Testis (tissue), 3 donors: ENCODE measurements around the gene RPE65. TPM values are rescaled to one million over a fixed set of nuclear protein-coding genes. Genes with fewer than 3 reads are reported as not detected.
"Not testable (repeated sequence)": the region's sequence is repeated elsewhere in the genome, so short reads cannot be mapped to it uniquely, and the experiment has no call there.

Experiments used
- DNase-seq: peaks from one replicate; pipeline ENCODE4 v3.0.0-alpha.2; 2019
- H3K27ac ChIP-seq, 2 donors: fragments of 200-600 bp; sonication (generic); one replicate each; pipeline ENCODE4 v1.5.1; 2019
- H3K27me3 ChIP-seq: fragments of 200-600 bp; sonication (generic); one replicate; pipeline ENCODE4 v1.5.1; 2019
- H3K36me3 ChIP-seq: fragments of 200-600 bp; sonication (generic); one replicate; pipeline ENCODE4 v1.5.1; 2017; ENCODE audit warnings: low read depth; ENCODE audit errors: missing control alignments
- H3K4me1 ChIP-seq: fragments of 200-600 bp; sonication (generic); one replicate; pipeline ENCODE4 v1.5.1; 2019
- H3K4me3 ChIP-seq, 2 donors: fragments of 200-600 bp; sonication (generic); one replicate each; pipeline ENCODE4 v1.5.1; 2017 to 2019
- H3K9me3 ChIP-seq: fragments of 200-600 bp; sonication (generic); one replicate; pipeline ENCODE4 v1.5.1; 2017
- POLR2A ChIP-seq: fragments of 450-650 bp; IDR thresholded peaks from one replicate; pipeline ENCODE4 v1.6.1; 2017; ENCODE audit warnings: antibody characterized with exemption, mild to moderate bottlenecking, moderate library complexity
- WGBS, 2 donors: methylation state at CpG; one replicate each; pipeline ENCODE4 v1.1.5; 2018; 5-methylcytosine and 5-hydroxymethylcytosine counted together
- intact Hi-C: fragments of 100-400 bp; cut with DNase I; formaldehyde crosslinking; loops from one replicate; pipeline ENCODE4 v1.15.1; 2023; ENCODE audit warnings: low total_unique reads
- polyA plus RNA-seq: library from polyadenylated mRNA; stranded (reverse); fragments of 350-450 nt; fragmentation: Illumina TruSeq; extraction: RNeasy Lipid Tissue Mini Kit (QIAGEN cat#74804); gene quantifications from one replicate; pipeline ENCODE4 v1.2.3, GENCODE V29; 2014; ENCODE audit warnings: low read depth, low replicate concordance; ENCODE audit not compliant: insufficient read depth
- total RNA-seq, 2 donors: library from RNA; depleted of rRNA; stranded (reverse); fragments of >200 nt; gene quantifications; one replicate each; pipeline ENCODE4 v1.2.3, GENCODE V29; 2016
- TF ChIP-seq, protein P1 (sequence below), 3 experiments: fragments of 450-650 bp in 2 of 3; fragments of 200-600 bp in 1 of 3; sonication (generic) in 1 of 3; IDR thresholded peaks; one replicate each; pipeline ENCODE4 v1.5.1; 2016 to 2019; ENCODE audit warnings: antibody characterized with exemption in 3 of 3, mild to moderate bottlenecking in 2 of 3, moderate library complexity in 1 of 3

The RPE65 gene
- total and polyA plus RNA-seq, 3 donors from 2014 or later: 0.16 to 0.42 TPM; not detected in 1

DNA sequence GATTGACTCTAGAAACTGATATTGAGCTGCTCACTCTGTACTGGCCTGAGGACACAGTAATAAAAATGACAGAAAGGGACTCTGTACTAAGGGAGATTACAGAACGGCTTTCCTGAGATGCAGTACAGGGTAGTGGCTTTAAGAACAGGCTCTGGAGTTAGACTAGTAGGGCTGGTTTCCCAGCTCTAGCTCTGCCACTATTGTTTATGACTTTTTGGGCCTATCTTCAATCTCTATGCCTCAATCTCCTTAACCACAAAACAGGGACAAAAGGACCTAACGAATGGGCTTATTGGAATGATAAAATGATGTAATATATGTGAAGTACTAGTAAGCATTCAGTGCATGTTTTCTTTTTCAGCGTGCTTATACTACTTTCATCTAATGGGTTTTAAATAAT lies 45.8 kb upstream of the RPE65 start:
- intact Hi-C loops: no loop called here

DNA sequence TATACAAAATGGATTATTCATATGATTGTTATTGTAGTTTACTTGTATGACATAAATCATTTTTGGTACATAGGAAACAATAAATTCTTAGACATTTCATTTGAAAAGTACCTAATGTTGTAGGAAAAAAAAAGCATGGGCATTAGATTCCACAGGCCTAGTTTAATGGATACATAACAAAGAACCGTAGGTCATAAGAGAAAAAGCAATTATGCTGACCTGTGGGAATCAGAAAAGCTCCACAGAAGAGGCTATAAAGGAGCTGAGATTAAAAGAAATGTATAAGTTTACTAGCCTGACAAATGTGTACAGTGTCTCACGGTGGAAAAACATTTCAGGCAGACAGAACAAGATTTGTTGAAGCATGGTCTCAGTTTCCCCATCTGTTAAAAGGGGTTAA lies 43.4 kb upstream of the RPE65 start:
- Histone ChIP-seq H3K9me3 (no peaks in the 10 kb centered on the region), H3K4me1 (peaks cover 8% of the 10 kb centered on the region), H3K27ac (no peak overlapping the region), H3K4me3 (no peak overlapping the region), H3K27me3 (no peaks in the 10 kb centered on the region), H3K36me3 (no peaks in the 10 kb centered on the region)
- TF ChIP-seq POLR2A: no peak
- TF ChIP-seq, protein P1, sequence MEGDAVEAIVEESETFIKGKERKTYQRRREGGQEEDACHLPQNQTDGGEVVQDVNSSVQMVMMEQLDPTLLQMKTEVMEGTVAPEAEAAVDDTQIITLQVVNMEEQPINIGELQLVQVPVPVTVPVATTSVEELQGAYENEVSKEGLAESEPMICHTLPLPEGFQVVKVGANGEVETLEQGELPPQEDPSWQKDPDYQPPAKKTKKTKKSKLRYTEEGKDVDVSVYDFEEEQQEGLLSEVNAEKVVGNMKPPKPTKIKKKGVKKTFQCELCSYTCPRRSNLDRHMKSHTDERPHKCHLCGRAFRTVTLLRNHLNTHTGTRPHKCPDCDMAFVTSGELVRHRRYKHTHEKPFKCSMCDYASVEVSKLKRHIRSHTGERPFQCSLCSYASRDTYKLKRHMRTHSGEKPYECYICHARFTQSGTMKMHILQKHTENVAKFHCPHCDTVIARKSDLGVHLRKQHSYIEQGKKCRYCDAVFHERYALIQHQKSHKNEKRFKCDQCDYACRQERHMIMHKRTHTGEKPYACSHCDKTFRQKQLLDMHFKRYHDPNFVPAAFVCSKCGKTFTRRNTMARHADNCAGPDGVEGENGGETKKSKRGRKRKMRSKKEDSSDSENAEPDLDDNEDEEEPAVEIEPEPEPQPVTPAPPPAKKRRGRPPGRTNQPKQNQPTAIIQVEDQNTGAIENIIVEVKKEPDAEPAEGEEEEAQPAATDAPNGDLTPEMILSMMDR (IDR thresholded peaks at IDR 0.05): no peak
- 81 to 84% methylated on average over 2 of the region's 2 CpGs for WGBS, 2 donors
- intact Hi-C loops: no loop called here
- no peak for DNase-seq

More for the DNA sequence above, 45.8 kb upstream of the RPE65 start:
- Histone ChIP-seq H3K9me3 (no peaks in the 10 kb centered on the region), H3K4me1 (peaks cover 8% of the 10 kb centered on the region), H3K27ac (no peak overlapping the region), H3K27me3 (no peaks in the 10 kb centered on the region), H3K4me3 (no peak overlapping the region), H3K36me3 (no peaks in the 10 kb centered on the region)
- TF ChIP-seq POLR2A: no peak
- TF ChIP-seq, protein P1 (IDR thresholded peaks at IDR 0.05): no peak
- DNase-seq: no peak
- 56 to 75% methylated on average over 3 of the region's 3 CpGs for WGBS, 2 donors

DNA sequence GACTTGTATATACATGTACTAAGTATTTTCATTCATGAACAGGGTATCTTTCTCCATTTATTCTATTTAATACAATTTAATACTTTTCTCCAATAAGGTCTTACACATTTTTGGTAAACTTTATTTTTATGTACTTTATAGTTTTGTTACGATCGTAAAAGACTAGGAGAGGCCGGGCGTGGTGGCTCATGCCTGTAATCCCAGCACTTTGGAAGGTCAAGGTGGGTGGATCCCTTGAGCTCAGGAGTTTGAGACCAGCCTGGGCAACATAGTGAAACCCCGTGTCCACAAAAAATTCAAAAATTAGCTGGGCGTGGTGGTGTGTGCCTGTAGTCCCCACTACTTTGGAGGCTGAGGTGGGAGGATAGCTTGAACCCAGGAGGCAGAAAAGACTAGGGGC lies 42.5 kb upstream of the RPE65 start:
- H3K9me3 ChIP-seq, H3K27ac ChIP-seq, H3K27me3 ChIP-seq, H3K36me3 ChIP-seq, H3K4me1 ChIP-seq, intact Hi-C loops, DNase-seq, H3K4me3 ChIP-seq: not testable (repeated sequence)
- WGBS, 2 donors: 94 to 97% methylated on average over 6 of the region's 6 CpGs

DNA sequence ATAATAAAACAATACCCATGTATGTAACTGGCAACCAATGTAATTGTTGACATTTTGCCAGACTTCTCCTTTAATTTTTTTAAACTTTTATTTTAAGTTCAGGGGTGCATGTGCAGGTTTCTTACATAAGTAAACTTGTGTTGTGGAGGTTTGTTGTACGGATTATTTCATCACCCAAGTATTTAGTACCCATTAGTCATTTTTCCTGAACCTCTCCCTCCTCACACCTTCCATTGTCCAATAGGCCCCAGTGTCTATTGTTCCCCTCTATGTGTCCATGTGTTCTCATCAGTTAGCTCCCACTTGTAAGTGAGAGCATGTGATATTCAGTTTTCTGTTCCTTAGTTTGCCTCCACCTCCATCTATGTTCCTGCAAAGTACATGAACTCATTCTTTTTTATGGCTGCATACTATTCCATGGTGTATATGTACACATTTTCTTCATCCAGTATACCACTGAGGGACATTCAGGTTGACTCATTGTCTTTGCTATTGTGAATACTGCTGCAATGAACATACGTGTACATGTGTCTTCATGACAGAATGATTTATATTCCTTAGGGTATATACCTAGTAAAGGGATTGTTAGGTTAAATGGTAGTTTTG lies 40.4 kb upstream of the RPE65 start:
- WGBS, 2 donors: 96 to 97% methylated on average over 2 of the region's 2 CpGs
- H3K4me3 ChIP-seq: no peak overlapping the region
- H3K4me1 ChIP-seq: no peaks in the 10 kb centered on the region
- intact Hi-C loops: no loop called here
- no peak for DNase-seq
- H3K9me3 ChIP-seq: no peaks in the 10 kb centered on the region
- no peak overlapping the region for H3K27ac ChIP-seq
- H3K36me3 ChIP-seq: no peaks in the 10 kb centered on the region
- TF ChIP-seq, protein P1 (IDR thresholded peaks at IDR 0.05): no peak
- no peak for TF ChIP-seq POLR2A
- no peaks in the 10 kb centered on the region for H3K27me3 ChIP-seq

DNA sequence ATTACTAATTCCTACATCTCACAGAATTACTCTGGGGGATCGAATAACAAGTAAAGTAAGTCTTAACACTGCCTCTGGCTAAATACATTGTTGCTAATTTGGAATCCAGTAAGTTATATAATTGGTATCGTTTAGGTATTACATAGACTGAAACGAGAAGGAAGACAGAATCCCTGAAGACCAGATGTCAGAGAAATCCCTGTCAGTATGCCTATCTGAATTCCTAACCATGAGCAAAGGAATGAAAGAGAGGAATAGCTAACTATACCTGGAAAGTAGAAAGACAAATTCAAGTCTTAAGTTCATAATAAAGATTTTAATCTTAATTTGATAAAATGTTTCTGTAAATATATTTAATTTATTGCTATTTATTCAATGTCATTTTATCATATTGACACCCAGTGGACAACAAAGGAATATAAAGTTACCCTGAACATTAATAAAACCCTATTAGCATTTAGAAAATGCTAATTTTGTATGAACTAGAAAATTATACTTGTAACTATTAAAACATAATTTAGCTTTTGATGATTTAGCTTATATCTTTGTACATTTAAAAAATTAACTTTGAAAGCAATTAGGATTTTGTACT lies 35.8 kb upstream of the RPE65 start:
- Histone ChIP-seq H3K4me3 (no peak overlapping the region), H3K9me3 (no peaks in the 10 kb centered on the region), H3K27me3 (no peaks in the 10 kb centered on the region), H3K27ac (no peak overlapping the region), H3K4me1 (no peaks in the 10 kb centered on the region), H3K36me3 (no peaks in the 10 kb centered on the region)
- no peak for DNase-seq
- 31 to 47% methylated on average over 3 of the region's 3 CpGs for whole genome bisulfite sequencing, 2 donors
- intact Hi-C loops: no loop called here
- TF ChIP-seq POLR2A: no peak
- TF ChIP-seq, protein P1 (IDR thresholded peaks at IDR 0.05): no peak
